HEK293 (cell line): Measurements from ENCODE around the gene FIBCD1.

Experiments used
- CTCF ChIP-seq: fragments of 450-650 bp; formaldehyde crosslinking; IDR thresholded peaks from 2 replicates; pipeline ENCODE4 v1.5.1; 2016; ENCODE audit warnings: missing biosample characterization, missing genetic modification characterization
- HOXA7 ChIP-seq: sonication (generic); formaldehyde crosslinking; IDR thresholded peaks from 2 replicates; pipeline ENCODE4 v1.8.1; 2022; ENCODE audit warnings: missing genetic modification reagents, borderline replicate concordance
- KLF1 ChIP-seq: fragments of 450-650 bp; formaldehyde crosslinking; IDR thresholded peaks from 2 replicates; pipeline ENCODE4 v1.5.1; 2016; ENCODE audit warnings: missing biosample characterization, missing genetic modification characterization
- ZNF274 ChIP-seq, 2 experiments: fragments of 200-500 bp in 1 of 2; fragments of 450-650 bp in 1 of 2; sonication (Bioruptor generic) in 1 of 2; formaldehyde crosslinking in 1 of 2; IDR thresholded peaks; 2 replicates each; pipeline versions ENCODE4 v1.5.1 to v1.6.1; 2014 to 2016; ENCODE audit warnings: borderline replicate concordance in 1 of 2, inconsistent platforms in 1 of 2, low read length in 1 of 2, missing biosample characterization in 1 of 2, missing genetic modification characterization in 1 of 2
- ZNF544 ChIP-seq: fragments of 450-650 bp; formaldehyde crosslinking; IDR thresholded peaks from 2 replicates; pipeline ENCODE4 v1.5.0; 2017; ENCODE audit warnings: missing biosample characterization, missing genetic modification characterization
- ZNF704 ChIP-seq: fragments of 450-650 bp; formaldehyde crosslinking; IDR thresholded peaks from 2 replicates; pipeline ENCODE4 v1.5.1; 2016; ENCODE audit warnings: missing biosample characterization, missing genetic modification characterization
- ZNF785 ChIP-seq: fragments of 450-650 bp; formaldehyde crosslinking; IDR thresholded peaks from 2 replicates; pipeline ENCODE4 v1.5.1; 2016; ENCODE audit warnings: missing biosample characterization, missing genetic modification characterization

DNA sequence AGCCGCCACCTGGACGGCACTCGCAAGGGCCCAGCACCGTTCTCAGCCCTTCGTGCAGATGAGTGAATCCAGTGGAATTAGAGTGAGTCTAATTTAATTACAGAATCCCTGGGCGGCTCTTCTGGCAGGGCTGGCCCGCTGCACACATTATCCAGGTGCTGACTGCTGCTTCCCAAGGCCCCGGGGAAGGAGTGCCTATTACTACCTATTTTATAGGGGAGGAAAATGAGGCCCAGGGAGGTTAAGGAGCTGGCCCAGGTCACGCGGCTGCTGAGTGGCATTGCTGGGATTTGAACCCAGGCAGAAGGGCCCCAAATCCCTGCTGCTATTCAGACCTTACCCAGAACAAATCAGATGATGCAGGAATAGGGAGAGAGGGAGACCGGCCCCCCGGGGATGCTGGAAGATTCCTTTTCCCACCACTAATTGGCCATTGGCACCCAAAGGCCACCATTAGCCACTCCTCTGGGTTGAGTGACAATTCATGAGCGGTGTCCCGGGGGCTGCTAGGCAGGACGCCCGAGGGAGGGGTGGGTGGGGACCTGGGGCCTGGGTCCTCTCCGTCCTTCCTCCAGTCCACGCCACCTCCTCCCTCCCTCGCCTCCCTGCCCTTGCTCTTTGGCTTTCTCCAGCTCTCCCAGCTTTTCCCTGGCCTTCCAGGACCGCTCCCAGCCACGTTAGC lies 32.2 kb downstream of the FIBCD1 start:
- TF ChIP-seq ZNF274 (IDR thresholded peaks at IDR 0.05; ENCODE audit: low read length) (no peak), ZNF274 (tag by site-specific recombination; IDR thresholded peaks at IDR 0.05; ENCODE audit: borderline replicate concordance) (no peak), HOXA7 (CRISPR knock-in tag) (no peak), ZNF544 (tag by site-specific recombination) (no peak), CTCF (tag by site-specific recombination) (no peak), ZNF704 (no peak), ZNF785 (no peak), KLF1 (tag by site-specific recombination) (no peak)
